Subcutaneous adipose tissue (tissue), 4 donors: ENCODE results near the gene NUP93. TPM values are rescaled to one million over a fixed set of nuclear protein-coding genes. Genes with fewer than 3 reads are reported as not detected.

Experiments
- CTCF ChIP-seq: fragments of 450-650 bp; IDR thresholded peaks from one replicate; pipeline ENCODE4 v1.5.1; 2016; ENCODE audit warnings: low read depth, mild to moderate bottlenecking, control low read depth, antibody characterized with exemption, moderate library complexity
- total RNA-seq, 4 donors: library from RNA; depleted of rRNA; stranded (reverse); fragments of >200 nt; gene quantifications; one replicate each; pipeline ENCODE4 v1.1.0, GENCODE V29; 2016

The NUP93 gene
- total RNA-seq, 4 donors from 2014 or later = 28.4 to 57.6 (median 47.5) TPM

- no peak for TF ChIP-seq CTCF
Measured at GRCh38 chr16:56793492-56793891, 63.6 kb downstream of the NUP93 start.

- no peak for TF ChIP-seq CTCF
Measured at GRCh38 chr16:56795011-56795410, 65.1 kb downstream of the NUP93 start.

- no peak for TF ChIP-seq CTCF
Measured at GRCh38 chr16:56797861-56798260, 67.9 kb downstream of the NUP93 start.

GRCh38 chr16:56798955-56799354 lies 69.0 kb downstream of the NUP93 start:
- TF ChIP-seq CTCF = no peak

- TF ChIP-seq CTCF = no peak
Measured at GRCh38 chr16:56800355-56800754, 70.4 kb downstream of the NUP93 start.

- no peak for TF ChIP-seq CTCF
Measured at GRCh38 chr16:56801762-56802161, 71.8 kb downstream of the NUP93 start.

- no peak for TF ChIP-seq CTCF
Measured at GRCh38 chr16:56807011-56807675, 77.2 kb downstream of the NUP93 start.
